22Rv1 (cell line): ENCODE results near the gene BZW2.

Source experiments
- CTCF ChIP-seq: fragments of 450-650 bp; IDR thresholded peaks from 2 replicates; pipeline ENCODE4 v1.5.1; 2017; ENCODE audit warnings: mild to moderate bottlenecking
- ZFX ChIP-seq: fragments of 450-650 bp; IDR thresholded peaks from 2 replicates; pipeline ENCODE4 v1.6.1; 2017; ENCODE audit warnings: antibody characterized with exemption, borderline replicate concordance

DNA sequence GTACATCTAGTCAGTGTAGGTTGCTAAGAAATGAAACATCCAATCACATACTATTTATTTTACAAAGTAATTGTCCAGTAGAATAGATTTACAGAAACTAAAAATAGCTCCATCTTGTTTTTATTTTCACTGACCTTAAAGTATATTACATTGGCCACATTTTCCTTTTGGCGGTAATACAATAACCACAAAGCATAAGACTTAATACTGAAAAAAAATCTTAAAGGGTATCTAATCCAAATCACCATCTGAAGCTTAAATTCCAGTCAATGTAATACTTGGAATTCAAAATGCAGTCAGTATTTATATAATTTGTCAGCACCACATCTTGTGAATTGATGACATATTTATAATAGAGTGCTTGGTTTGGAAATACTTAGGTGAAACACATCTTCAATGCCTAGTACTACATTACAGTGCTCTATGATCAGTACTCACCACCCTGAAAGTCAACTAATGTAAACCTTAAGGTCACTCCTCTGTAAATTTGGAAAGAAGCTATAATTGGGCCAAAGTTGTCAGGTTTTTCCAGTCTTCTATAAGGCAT is 9.4 kb upstream of the BZW2 start:
- no peak for TF ChIP-seq CTCF
- TF ChIP-seq ZFX = no peak
